RCC 7860 (cell line): ENCODE results near the gene SH3RF1.

Experiments
- DNase-seq: peaks from one replicate; pipeline ENCODE4 v3.0.0-alpha.2; 2015; ENCODE audit warnings: low spot score
- FAIRE-seq: peaks from 2 replicates; lab custom pipeline; 2012; peaks lifted over from hg19 to GRCh38; lab: Jason Lieb, UNC

Gene SH3RF1

GRCh38 chr4:169050881-169051760, 219.6 kb downstream of the SH3RF1 start:
- FAIRE-seq = no peak
- DNase-seq = no peak

GRCh38 chr4:169050284-169050683, 220.5 kb downstream of the SH3RF1 start:
- no peak for FAIRE-seq
- DNase-seq = no peak

GRCh38 chr4:169048868-169049414, 221.8 kb downstream of the SH3RF1 start:
- no peak for DNase-seq
- no peak for FAIRE-seq

GRCh38 chr4:169047956-169048355, 222.8 kb downstream of the SH3RF1 start:
- DNase-seq = no peak
- FAIRE-seq = no peak

- no peak for DNase-seq
- FAIRE-seq = no peak
These were observed 224.7 kb downstream of the SH3RF1 start for GRCh38 chr4:169045862-169046584.

GRCh38 chr4:169044714-169045447, 225.9 kb downstream of the SH3RF1 start:
- DNase-seq (no peak), FAIRE-seq (no peak)
